ENCODE results near the gene TSPYL4. TPM values are rescaled to one million over a fixed set of nuclear protein-coding genes. Genes with fewer than 3 reads are reported as not detected.

Gene TSPYL4
- total and polyA plus RNA-seq, 2 of the 8 experiments (the other 6 are each of a cell fraction or from before 2014, with no cell fraction given) = 20.5 to 22.6 TPM

DNA sequence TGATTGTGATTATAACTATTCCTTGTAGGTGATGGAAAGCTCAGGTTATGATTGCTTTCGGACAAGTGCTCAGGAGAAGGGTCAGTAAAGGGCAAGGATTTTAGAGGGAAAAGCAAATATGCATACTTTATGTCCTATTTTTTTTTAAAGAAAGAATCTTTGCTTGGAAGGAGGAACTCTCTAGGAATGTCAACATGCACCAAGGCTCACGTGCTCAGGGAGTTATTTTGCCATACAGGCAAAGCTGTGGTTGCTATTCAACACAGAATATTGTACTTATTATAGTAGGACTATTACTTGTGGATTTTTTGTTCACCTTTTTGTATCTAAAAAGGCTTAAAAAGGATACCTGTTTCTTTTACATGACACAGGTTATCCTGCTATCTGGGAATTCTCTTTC lies 28.8 kb upstream of the TSPYL4 start (continued):
- TF ChIP-seq EP300 (IDR thresholded peaks at IDR 0.05; ENCODE audit: borderline replicate concordance in 1 of 2, low read depth in 2 of 2, low read length in 2 of 2) (no peak), RFX5 (IDR thresholded peaks at IDR 0.05; ENCODE audit: borderline replicate concordance, low read depth, low read length) (no peak), EZH2 (IDR thresholded peaks at IDR 0.05; ENCODE audit: low read depth, low read length, severe bottlenecking) (no peak)
